Activated T-cell treated with anti-CD3 and anti-CD28 coated beads, Interleukin-2, amount 50 U/mL, for 48 hours (primary cell): Measurements from ENCODE around the gene FBXO44.
A peak's percentile ranks its signal among the peaks of the same experiment; 100 is the strongest.
"Not testable (repeated sequence)": the region's sequence is repeated elsewhere in the genome, so short reads cannot be mapped to it uniquely, and the experiment has no call there.

Source experiments
- DNase-seq, 2 experiments: peaks; one replicate each; pipeline ENCODE4 v3.0.0-alpha.2; 2020

FBXO44 gene

GRCh38 chr1:11654137-11654938 is at the start of gene FBXO44, which contains the start of gene FBXO2:
TSS of gene FBXO44 (plus strand) at chr1:11654877. CDS start at chr1:11655836, 959 bp downstream.
TSS of gene FBXO2 (minus strand) at chr1:11654429. CDS start at chr1:11654340, 89 bp downstream.
- DNase-seq: peak; percentile 70 to 79

GRCh38 chr1:11606775-11607174 is 47.9 kb upstream of the FBXO44 start:
- no peak for DNase-seq

GRCh38 chr1:11608596-11609130 is 46.0 kb upstream of the FBXO44 start:
- not testable (repeated sequence) for DNase-seq

- DNase-seq: not testable (repeated sequence)
Observed at GRCh38 chr1:11609378-11609777, 45.3 kb upstream of the FBXO44 start.

- no peak for DNase-seq
Observed at GRCh38 chr1:11610629-11611180, 44.0 kb upstream of the FBXO44 start.

- no peak for DNase-seq
Observed at GRCh38 chr1:11611638-11612327, 42.9 kb upstream of the FBXO44 start.

- no peak for DNase-seq
Observed at GRCh38 chr1:11613347-11613746, 41.3 kb upstream of the FBXO44 start.

GRCh38 chr1:11615090-11615489 is 39.6 kb upstream of the FBXO44 start:
- DNase-seq: no peak

GRCh38 chr1:11616766-11617165 is 37.9 kb upstream of the FBXO44 start:
- no peak for DNase-seq

GRCh38 chr1:11617314-11617713 is 37.4 kb upstream of the FBXO44 start:
- DNase-seq: no peak

- DNase-seq: no peak
Observed at GRCh38 chr1:11617741-11618140, 36.9 kb upstream of the FBXO44 start.

GRCh38 chr1:11620405-11620804 is 34.3 kb upstream of the FBXO44 start:
- DNase-seq: no peak

- DNase-seq: no peak
Observed at GRCh38 chr1:11620924-11621323, 33.8 kb upstream of the FBXO44 start.

GRCh38 chr1:11622398-11622797 is 32.3 kb upstream of the FBXO44 start:
- DNase-seq: no peak

- no peak for DNase-seq
Observed at GRCh38 chr1:11623702-11624101, 31.0 kb upstream of the FBXO44 start.

- DNase-seq: no peak
Observed at GRCh38 chr1:11626551-11626950, 28.1 kb upstream of the FBXO44 start.

GRCh38 chr1:11628767-11629166 is 25.9 kb upstream of the FBXO44 start:
- no peak for DNase-seq

- DNase-seq: no peak
Observed at GRCh38 chr1:11629184-11630016, 25.3 kb upstream of the FBXO44 start.

- no peak for DNase-seq
Observed at GRCh38 chr1:11634365-11635192, 20.1 kb upstream of the FBXO44 start.

GRCh38 chr1:11638121-11638520 is 16.6 kb upstream of the FBXO44 start:
- DNase-seq: no peak

GRCh38 chr1:11639372-11639771 is 15.3 kb upstream of the FBXO44 start:
- no peak for DNase-seq

- no peak for DNase-seq
Observed at GRCh38 chr1:11640101-11640500, 14.6 kb upstream of the FBXO44 start.
